Neural cell (in vitro differentiated cells): ENCODE measurements around the gene SMPD2. TPM values are rescaled to one million over a fixed set of nuclear protein-coding genes. Genes with fewer than 3 reads are reported as not detected.
A peak's percentile ranks its signal among the peaks of the same experiment; 100 is the strongest.

Source experiments
- H2AFZ ChIP-seq: fragments of 200-600, 300-800 bp; sonication (generic), shearing (Covaris generic); 2 replicates; pipeline ENCODE4 v1.6.0; 2014; ENCODE audit warnings: low read depth, mild to moderate bottlenecking, antibody characterized with exemption, low read length, moderate library complexity
- H3F3A ChIP-seq: fragments of 200-600 bp; shearing (Covaris generic); 2 replicates; pipeline ENCODE4 v1.6.1; 2016; ENCODE audit warnings: mild to moderate bottlenecking, moderate library complexity, mixed read lengths, antibody characterized with exemption, low read length; ENCODE audit not compliant: insufficient read depth, poor library complexity, severe bottlenecking
- H3K27ac ChIP-seq: fragments of 200-600, 300-800 bp; sonication (generic), shearing (Covaris generic); 2 replicates; pipeline ENCODE4 v1.5.1; 2014; ENCODE audit warnings: mild to moderate bottlenecking, low read length, moderate library complexity
- H3K27me3 ChIP-seq: fragments of 300-800, 200-600 bp; sonication (generic), shearing (Covaris generic); 2 replicates; pipeline ENCODE4 v1.6.0; 2014; ENCODE audit warnings: mild to moderate bottlenecking, low read depth, low read length, moderate library complexity; ENCODE audit not compliant: insufficient read depth
- H3K36me3 ChIP-seq: fragments of 300-800, 200-600 bp; sonication (generic), shearing (Covaris generic); 2 replicates; pipeline ENCODE4 v1.5.1; 2014; ENCODE audit warnings: mild to moderate bottlenecking, antibody characterized with exemption, low read length, moderate library complexity; ENCODE audit not compliant: insufficient read depth
- H3K4me2 ChIP-seq: fragments of 300-800, 200-600 bp; sonication (generic), shearing (Covaris generic); 2 replicates; pipeline ENCODE4 v1.6.0; 2014; ENCODE audit warnings: mild to moderate bottlenecking, low read length
- H3K4me3 ChIP-seq: fragments of 300-800, 200-600 bp; sonication (generic), shearing (Covaris generic); 2 replicates; pipeline ENCODE4 v1.5.1; 2014; ENCODE audit warnings: mild to moderate bottlenecking, low read length, moderate library complexity
- H3K79me2 ChIP-seq: fragments of 200-600 bp; shearing (Covaris generic); replicated peaks from 2 replicates; pipeline ENCODE4 v1.6.0; 2014; ENCODE audit warnings: mild to moderate bottlenecking, low read length, moderate library complexity; ENCODE audit not compliant: insufficient read depth
- H3K9ac ChIP-seq: fragments of 300-800, 200-600 bp; sonication (generic), shearing (Covaris generic); 2 replicates; pipeline ENCODE4 v1.6.1; 2016; ENCODE audit warnings: mild to moderate bottlenecking, low read length, mixed read lengths
- H3K9me2 ChIP-seq: fragments of 200-600 bp; shearing (Covaris generic); 2 replicates; pipeline ENCODE4 v1.6.1; 2016; ENCODE audit warnings: mild to moderate bottlenecking, low read length, mixed read lengths; ENCODE audit not compliant: insufficient read depth
- H3K9me3 ChIP-seq: fragments of 200-600, 300-800 bp; sonication (generic), shearing (Covaris generic); 2 replicates; pipeline ENCODE4 v1.6.1; 2016; ENCODE audit warnings: mild to moderate bottlenecking, mixed run types, low read length, moderate library complexity, mixed read lengths
- H4K20me1 ChIP-seq: fragments of 200-600 bp; shearing (Covaris generic); 2 replicates; pipeline ENCODE4 v1.6.1; 2016; ENCODE audit warnings: mild to moderate bottlenecking, mixed run types; ENCODE audit not compliant: insufficient read depth
- CTCF ChIP-seq: fragments of 450-650 bp; IDR thresholded peaks from 2 replicates; pipeline ENCODE4 v1.5.1; 2014; ENCODE audit warnings: antibody characterized with exemption, mild to moderate bottlenecking, moderate library complexity; ENCODE audit not compliant: poor library complexity, severe bottlenecking
- EP300 ChIP-seq: fragments of 450-650 bp; conservative IDR thresholded peaks from 2 replicates; pipeline ENCODE4 v1.6.1; 2014; ENCODE audit warnings: antibody characterized with exemption, mild to moderate bottlenecking, moderate library complexity; ENCODE audit not compliant: poor library complexity, severe bottlenecking
- EZH2 ChIP-seq: fragments of 200-600, 300-800 bp; shearing (Covaris generic), sonication (generic); IDR thresholded peaks from 2 replicates; pipeline ENCODE4 v1.6.1; 2014; ENCODE audit warnings: antibody characterized with exemption, low read length, borderline replicate concordance, mild to moderate bottlenecking; ENCODE audit not compliant: insufficient read depth, poor library complexity, severe bottlenecking
- MXI1 ChIP-seq: fragments of 450-650 bp; conservative IDR thresholded peaks from 2 replicates; pipeline ENCODE4 v1.6.1; 2014; ENCODE audit warnings: antibody characterized with exemption, mild to moderate bottlenecking; ENCODE audit not compliant: poor library complexity, severe bottlenecking
- POLR2AphosphoS5 ChIP-seq: IDR thresholded peaks from 2 replicates; pipeline ENCODE4 v1.6.1; 2012
- RAD21 ChIP-seq: fragments of 450-650 bp; conservative IDR thresholded peaks from 2 replicates; pipeline ENCODE4 v1.6.1; 2014; ENCODE audit warnings: antibody characterized with exemption, mild to moderate bottlenecking, moderate library complexity
- REST ChIP-seq: IDR thresholded peaks from 2 replicates; pipeline ENCODE4 v1.6.1; 2012; ENCODE audit warnings: borderline replicate concordance
- SMC3 ChIP-seq: fragments of 450-650 bp; conservative IDR thresholded peaks from 2 replicates; pipeline ENCODE4 v1.6.1; 2014; ENCODE audit warnings: antibody characterized with exemption, mild to moderate bottlenecking, moderate library complexity; ENCODE audit not compliant: poor library complexity
- TAF1 ChIP-seq: IDR thresholded peaks from 2 replicates; pipeline ENCODE4 v1.6.1; 2012; ENCODE audit warnings: low read depth
- polyA plus RNA-seq: library from polyadenylated mRNA; depleted of rRNA; stranded (reverse); fragments of >200 nt; gene quantifications from 2 replicates; pipeline ENCODE4 v1.2.3, GENCODE V29; 2014

Gene SMPD2
- polyA plus RNA-seq, 1 donor from 2014 or later: 8.0 TPM

GRCh38 chr6:109475625-109476024 lies 35.1 kb downstream of the SMPD2 start:
- Histone ChIP-seq H3K79me2 (no peaks in the 10 kb centered on the region), H3K9me3 (no peaks in the 10 kb centered on the region), H3K4me3 (no peak overlapping the region), H3K27ac (no peak overlapping the region), H3K27me3 (no peaks in the 10 kb centered on the region), H4K20me1 (no peaks in the 10 kb centered on the region), H3K9me2 (no peaks in the 10 kb centered on the region), H3F3A (no peaks in the 10 kb centered on the region), H3K4me2 (no peak overlapping the region), H2AFZ (no peak overlapping the region), H3K9ac (no peak overlapping the region), H3K36me3 (peaks cover 4% of the 10 kb centered on the region)
- no peak for TF ChIP-seq EZH2
- no peak for TF ChIP-seq SMC3
- TF ChIP-seq POLR2AphosphoS5: no peak
- TF ChIP-seq RAD21: no peak
- no peak for TF ChIP-seq EP300
- TF ChIP-seq MXI1: no peak

GRCh38 chr6:109477184-109477583 lies 36.7 kb downstream of the SMPD2 start:
- Histone ChIP-seq H3F3A (no peaks in the 10 kb centered on the region), H2AFZ (no peak overlapping the region), H3K4me3 (no peak overlapping the region), H3K36me3 (peaks cover 4% of the 10 kb centered on the region), H3K9me3 (no peaks in the 10 kb centered on the region), H3K9me2 (no peaks in the 10 kb centered on the region), H4K20me1 (no peaks in the 10 kb centered on the region), H3K27ac (no peak overlapping the region), H3K4me2 (no peak overlapping the region), H3K27me3 (no peaks in the 10 kb centered on the region), H3K79me2 (no peaks in the 10 kb centered on the region), H3K9ac (no peak overlapping the region)
- no peak for TF ChIP-seq CTCF
- no peak for TF ChIP-seq RAD21
- TF ChIP-seq SMC3: no peak
- TF ChIP-seq EZH2: no peak
- no peak for TF ChIP-seq POLR2AphosphoS5

- no peak overlapping the region for H3K27ac ChIP-seq
- H3K9me2 ChIP-seq: no peaks in the 10 kb centered on the region
- H4K20me1 ChIP-seq: no peaks in the 10 kb centered on the region
- no peak overlapping the region for H3K9ac ChIP-seq
- TF ChIP-seq CTCF (no peak), RAD21 (no peak), MXI1 (no peak), POLR2AphosphoS5 (no peak), EP300 (no peak), SMC3 (no peak), TAF1 (no peak), EZH2 (no peak), REST (no peak)
- H3K79me2 ChIP-seq: no peaks in the 10 kb centered on the region
- no peaks in the 10 kb centered on the region for H3F3A ChIP-seq
- H3K4me2 ChIP-seq: no peak overlapping the region
- peaks cover 4% of the 10 kb centered on the region for H3K36me3 ChIP-seq
- no peaks in the 10 kb centered on the region for H3K27me3 ChIP-seq
- H3K4me3 ChIP-seq: peak overlapping the region; percentile 42
- H3K9me3 ChIP-seq: no peaks in the 10 kb centered on the region
- H2AFZ ChIP-seq: no peak overlapping the region
These were observed 37.2 kb downstream of the SMPD2 start for GRCh38 chr6:109477725-109478124.
